Measurements from ENCODE around the gene HDAC8.
A peak's percentile ranks its signal among the peaks of the same experiment; 100 is the strongest.

The HDAC8 gene

GRCh38 chrX:72307646-72308051, 265.0 kb downstream of the HDAC8 start:
- ChIA-PET POLR2A (no interaction called here), CTCF (interaction anchor here (0.9 to 1.3 kb wide), 3 partner anchors 30 to 34 kb away, joined by 3 to 6 read pairs (median 4); partner anchors contain the start of gene RPS4X)
- no peak overlapping the region for H3K4me3 ChIP-seq (ENCODE audit: low read depth, low read length)
- no peak for DNase-seq (ENCODE audit: low read depth, low spot score)
- no peak for TF ChIP-seq CTCF (IDR thresholded peaks at IDR 0.05; ENCODE audit: insufficient read depth, low read length, missing control alignments)

GRCh38 chrX:72306851-72307645, 265.6 kb downstream of the HDAC8 start:
- ChIA-PET POLR2A (interaction anchor here (1.0 kb wide), 1 partner anchor 31 kb away, joined by 3 read pairs; no protein-coding TSS in a partner anchor), CTCF (interaction anchor here (0.9 to 1.3 kb wide), 4 partner anchors 30 to 233 kb away, joined by 3 to 6 read pairs (median 4); partner anchors contain the start of gene RPS4X)
- DNase-seq (ENCODE audit: low read depth, low spot score): peak; percentile 3
- H3K4me3 ChIP-seq (ENCODE audit: low read depth, low read length): peak overlapping the region; percentile 57
- no peak for TF ChIP-seq CTCF (IDR thresholded peaks at IDR 0.05; ENCODE audit: insufficient read depth, low read length, missing control alignments)

GRCh38 chrX:72306085-72306801, 266.4 kb downstream of the HDAC8 start:
- ChIA-PET POLR2A (interaction anchor here (1.0 kb wide), 1 partner anchor 30 kb away, joined by 3 read pairs; no protein-coding TSS in a partner anchor), CTCF (interaction anchor here (1.2 to 1.3 kb wide), 2 partner anchors 30 to 233 kb away, joined by 3 to 4 read pairs; no protein-coding TSS in a partner anchor)
- DNase-seq (ENCODE audit: low read depth, low spot score): no peak
- peak overlapping the region; percentile 57 for H3K4me3 ChIP-seq (ENCODE audit: low read depth, low read length)
- TF ChIP-seq CTCF (IDR thresholded peaks at IDR 0.05; ENCODE audit: insufficient read depth, low read length, missing control alignments): no peak

GRCh38 chrX:72305286-72306084, 267.2 kb downstream of the HDAC8 start, which contains the start of gene CITED1:
CITED1 (minus strand) TSS chrX:72305914; CDS start chrX:72302869, 3,045 bp downstream.
- TF ChIP-seq CTCF (IDR thresholded peaks at IDR 0.05; ENCODE audit: insufficient read depth, low read length, missing control alignments): no peak
- ChIA-PET CTCF (interaction anchor here (1.2 kb wide), 1 partner anchor 234 kb away, joined by 4 read pairs; no protein-coding TSS in a partner anchor), POLR2A (no interaction called here)
- DNase-seq (ENCODE audit: low read depth, low spot score): no peak
- H3K4me3 ChIP-seq (ENCODE audit: low read depth, low read length): peak within 1 kb of the TSS; percentile 57

- no peak for TF ChIP-seq CTCF (IDR thresholded peaks at IDR 0.05; ENCODE audit: insufficient read depth, low read length, missing control alignments)
- no peak for DNase-seq (ENCODE audit: low read depth, low spot score)
- H3K4me3 ChIP-seq (ENCODE audit: low read depth, low read length): peak overlapping the region; percentile 12; the same call in 1 of the 2 replicates
- ChIA-PET POLR2A (no interaction called here), CTCF (interaction anchor here (0.7 kb wide), 1 partner anchor 24 kb away, joined by 3 read pairs; no protein-coding TSS in a partner anchor)
These were observed 267.8 kb downstream of the HDAC8 start for GRCh38 chrX:72304877-72305276.

All from AG04449 (cell line).